Muscle layer of colon (tissue), 2 donors: ENCODE results near the gene ANKS1B.
"Not testable (repeated sequence)": the region's sequence is repeated elsewhere in the genome, so short reads cannot be mapped to it uniquely, and the experiment has no call there.

Experiments
- H3K27ac ChIP-seq: one replicate; pipeline ENCODE4 v1.7.0; 2013; ENCODE audit warnings: low read depth, mild to moderate bottlenecking, low read length, moderate library complexity
- H3K27me3 ChIP-seq, 2 donors: one replicate each; pipeline ENCODE4 v1.7.0; 2013; ENCODE audit warnings: low read length in 2 of 2, mild to moderate bottlenecking in 2 of 2; ENCODE audit not compliant: insufficient read depth in 2 of 2, control insufficient read depth in 1 of 2
- H3K36me3 ChIP-seq: one replicate; pipeline ENCODE4 v1.7.0; 2013; ENCODE audit warnings: mild to moderate bottlenecking, low read length; ENCODE audit not compliant: insufficient read depth
- H3K4me1 ChIP-seq: one replicate; pipeline ENCODE4 v1.7.0; 2013; ENCODE audit warnings: mild to moderate bottlenecking, low read length; ENCODE audit not compliant: insufficient read depth
- H3K4me3 ChIP-seq, 2 donors: one replicate each; pipeline ENCODE4 v1.7.0; 2013; ENCODE audit warnings: low read length in 2 of 2, low read depth in 1 of 2, mild to moderate bottlenecking in 1 of 2, moderate library complexity in 1 of 2
- H3K9ac ChIP-seq: one replicate; pipeline ENCODE4 v1.7.0; 2013; ENCODE audit warnings: low read length
- H3K9me3 ChIP-seq: one replicate; pipeline ENCODE4 v1.7.0; 2013; ENCODE audit warnings: mild to moderate bottlenecking, low read length
- donor health status: abdominal sarcoma.
- donor health status: Adenocarcinoma of cecum.

ANKS1B gene

DNA sequence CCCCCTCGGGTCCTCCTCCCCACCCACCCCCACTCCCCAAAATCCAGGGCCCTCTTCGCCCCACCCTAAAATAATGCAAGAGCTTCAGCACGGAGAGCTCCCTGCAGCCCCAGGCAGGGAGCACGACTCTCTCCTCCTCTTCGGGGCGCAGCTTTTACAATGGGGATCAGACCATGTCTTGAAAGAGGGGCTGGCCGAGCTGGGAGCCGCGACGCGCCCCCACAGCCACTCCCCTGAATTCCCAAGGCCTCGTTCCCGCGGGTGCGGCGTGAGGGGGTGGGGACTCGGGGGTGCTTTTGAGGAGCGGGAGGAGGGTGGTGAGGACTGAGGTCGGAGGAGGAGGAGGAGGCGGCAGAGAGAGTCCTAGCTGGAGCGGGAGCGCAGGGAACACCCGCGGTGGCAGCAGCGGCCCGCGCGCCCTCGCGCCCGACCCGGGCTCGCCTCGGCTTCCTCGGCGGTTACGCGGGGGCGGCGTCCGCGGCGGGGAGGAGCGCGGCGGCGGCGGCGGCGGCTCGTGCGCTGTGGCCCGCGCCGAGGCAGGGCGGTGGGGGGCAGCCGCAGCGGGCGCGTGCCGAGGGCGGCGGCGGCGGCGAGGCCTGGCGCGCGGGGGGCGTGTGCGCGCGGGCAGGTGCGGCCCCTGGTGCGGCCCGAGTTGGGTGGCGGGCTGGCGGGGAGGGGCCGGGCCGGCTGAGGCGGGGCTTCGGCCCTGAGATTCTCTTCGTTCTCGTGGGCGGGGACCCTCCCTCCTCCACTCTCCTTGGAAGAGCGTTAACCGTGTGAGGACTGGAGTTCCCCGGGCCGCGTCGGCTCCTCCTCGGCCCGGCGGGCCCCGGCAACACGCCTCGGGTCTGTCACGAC lies at the start of gene ANKS1B:
ANKS1B (minus strand) TSS at position 666 of the 858 bp plus-strand sequence. CDS start 699 bp downstream, outside the sequence.
- peaks cover 9% of the 10 kb centered on the region for H3K4me1 ChIP-seq
- H3K36me3 ChIP-seq, result no peaks in the 10 kb centered on the region
- no peaks in the 10 kb centered on the region for H3K27me3 ChIP-seq
- peak within 1 kb of the TSS; percentile 49 for H3K9ac ChIP-seq
- peak within 1 kb of the TSS; percentile 58 for H3K27ac ChIP-seq
- H3K4me3 ChIP-seq, result peak within 1 kb of the TSS; percentile 77 to 99
- no peaks in the 10 kb centered on the region for H3K9me3 ChIP-seq

GRCh38 chr12:100031836-100032235 lies 47.1 kb upstream of the ANKS1B start:
- no peaks in the 10 kb centered on the region for H3K27me3 ChIP-seq
- no peak overlapping the region for H3K27ac ChIP-seq
- no peak overlapping the region for H3K4me3 ChIP-seq
- no peaks in the 10 kb centered on the region for H3K36me3 ChIP-seq
- no peaks in the 10 kb centered on the region for H3K9me3 ChIP-seq
- no peaks in the 10 kb centered on the region for H3K4me1 ChIP-seq
- no peak overlapping the region for H3K9ac ChIP-seq

DNA sequence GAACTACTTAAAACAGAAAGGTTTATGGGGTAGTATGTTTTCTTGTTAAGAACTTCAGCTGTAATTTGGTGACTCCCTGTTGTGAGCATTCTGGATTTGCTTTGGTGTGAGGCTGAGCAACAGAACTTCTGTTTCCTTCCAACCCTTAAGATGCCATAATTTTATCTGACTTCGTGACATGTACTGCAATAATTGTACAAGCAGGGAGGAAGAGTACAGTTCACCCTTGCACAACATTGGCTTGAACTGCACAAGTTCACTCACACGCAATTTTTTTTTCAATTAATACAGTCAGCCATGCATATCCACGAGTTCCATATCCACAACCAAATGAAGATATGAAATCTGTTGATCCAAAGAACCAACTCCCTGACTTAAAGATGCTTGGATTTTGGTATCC lies 42.9 kb upstream of the ANKS1B start:
- Histone ChIP-seq H3K36me3 (no peaks in the 10 kb centered on the region), H3K4me1 (no peaks in the 10 kb centered on the region), H3K4me3 (no peak overlapping the region), H3K27ac (no peak overlapping the region), H3K9me3 (no peaks in the 10 kb centered on the region), H3K27me3 (no peaks in the 10 kb centered on the region), H3K9ac (no peak overlapping the region)

DNA sequence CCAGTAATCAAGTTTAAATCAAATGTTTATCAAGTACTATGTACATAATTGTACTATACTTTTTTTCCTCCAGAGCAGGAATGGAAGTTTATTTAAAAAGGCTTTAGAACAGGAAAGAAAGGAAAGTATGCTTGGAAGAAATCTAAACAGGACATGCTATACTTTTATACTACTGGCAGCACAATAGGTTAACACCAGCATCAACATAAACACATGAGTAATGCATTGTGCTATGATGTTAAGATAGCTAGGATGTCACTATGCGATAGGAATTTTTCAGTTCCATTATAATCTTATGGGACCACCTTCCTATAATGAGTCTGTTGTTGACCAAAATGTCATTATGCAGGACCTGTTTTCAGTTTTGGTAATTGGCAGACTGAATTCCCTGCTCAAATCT lies 41.5 kb upstream of the ANKS1B start:
- H3K9me3 ChIP-seq, result no peaks in the 10 kb centered on the region
- H3K4me1 ChIP-seq, result no peaks in the 10 kb centered on the region
- no peaks in the 10 kb centered on the region for H3K27me3 ChIP-seq
- H3K36me3 ChIP-seq, result no peaks in the 10 kb centered on the region
- H3K9ac ChIP-seq, result no peak overlapping the region
- no peak overlapping the region for H3K4me3 ChIP-seq
- no peak overlapping the region for H3K27ac ChIP-seq

- Histone ChIP-seq H3K36me3 (no peaks in the 10 kb centered on the region), H3K4me3 (no peak overlapping the region), H3K27ac (no peak overlapping the region), H3K4me1 (no peaks in the 10 kb centered on the region), H3K9ac (no peak overlapping the region), H3K9me3 (no peaks in the 10 kb centered on the region), H3K27me3 (no peaks in the 10 kb centered on the region)
Measured at GRCh38 chr12:100024974-100025555, 40.3 kb upstream of the ANKS1B start.

DNA sequence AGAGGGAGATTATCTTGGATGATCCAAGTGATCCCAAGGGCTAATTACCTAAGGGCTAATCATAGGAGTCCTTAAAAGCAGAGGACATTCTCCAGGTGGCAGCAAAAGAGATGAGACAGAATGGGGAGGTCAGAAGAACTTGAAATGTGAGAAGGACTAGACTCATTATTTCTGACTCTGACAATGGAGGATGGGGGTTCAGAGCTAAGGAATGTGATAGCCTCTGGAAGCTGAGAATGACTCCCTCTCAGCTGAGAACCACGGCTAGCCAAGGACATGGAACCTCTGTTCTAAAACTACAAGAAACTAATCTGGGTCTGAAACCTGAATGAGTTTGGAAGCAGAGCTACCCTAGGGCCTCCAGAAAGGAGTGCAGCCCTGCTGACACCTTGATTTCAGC lies 35.6 kb upstream of the ANKS1B start:
- Histone ChIP-seq H3K4me1 (no peaks in the 10 kb centered on the region), H3K9me3 (no peaks in the 10 kb centered on the region), H3K27me3 (no peaks in the 10 kb centered on the region), H3K4me3 (no peak overlapping the region), H3K9ac (no peak overlapping the region), H3K36me3 (no peaks in the 10 kb centered on the region), H3K27ac (no peak overlapping the region)

DNA sequence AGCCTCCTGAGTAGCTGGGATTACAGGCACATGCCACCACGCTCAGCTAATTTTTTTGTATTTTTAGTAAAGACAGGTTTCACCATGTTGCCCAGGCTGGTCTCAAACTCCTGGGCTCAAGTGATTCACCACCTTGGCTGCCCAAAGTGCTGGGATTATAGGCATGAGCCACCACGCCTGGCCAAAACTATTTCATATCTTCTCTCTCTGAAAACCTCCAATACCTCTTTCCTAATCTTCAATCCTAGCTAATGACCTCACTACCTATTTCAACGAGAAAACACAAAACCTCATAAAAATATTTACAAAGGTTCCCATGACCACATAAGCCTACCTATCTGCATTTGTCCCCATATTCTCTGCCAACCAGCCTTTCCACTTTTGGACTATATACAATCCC lies 32.3 kb upstream of the ANKS1B start:
- Histone ChIP-seq H3K9ac (no peak overlapping the region), H3K27me3 (no peaks in the 10 kb centered on the region), H3K4me1 (no peaks in the 10 kb centered on the region), H3K4me3 (no peak overlapping the region), H3K9me3 (no peaks in the 10 kb centered on the region), H3K36me3 (no peaks in the 10 kb centered on the region), H3K27ac (no peak overlapping the region)

DNA sequence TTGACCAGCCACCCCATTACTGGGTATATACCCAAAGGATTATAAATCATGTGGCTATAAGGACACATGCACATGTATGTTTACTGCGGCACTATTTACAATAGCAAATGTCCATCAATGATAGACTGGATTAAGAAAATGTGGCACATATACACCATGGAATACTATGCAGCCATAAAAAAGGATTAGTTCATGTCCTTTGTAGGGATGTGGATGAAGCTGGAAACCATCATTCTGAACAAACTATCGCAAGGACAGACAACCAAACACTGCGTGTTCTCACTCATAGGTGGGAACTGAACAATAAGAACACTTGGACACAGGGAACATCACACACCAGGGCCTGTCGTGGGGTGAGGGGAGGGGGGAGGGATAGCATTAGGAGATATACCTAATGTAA lies 31.6 kb upstream of the ANKS1B start:
- H3K27ac ChIP-seq, H3K9me3 ChIP-seq, H3K4me3 ChIP-seq, H3K27me3 ChIP-seq, H3K4me1 ChIP-seq, H3K36me3 ChIP-seq, H3K9ac ChIP-seq: not testable (repeated sequence)

DNA sequence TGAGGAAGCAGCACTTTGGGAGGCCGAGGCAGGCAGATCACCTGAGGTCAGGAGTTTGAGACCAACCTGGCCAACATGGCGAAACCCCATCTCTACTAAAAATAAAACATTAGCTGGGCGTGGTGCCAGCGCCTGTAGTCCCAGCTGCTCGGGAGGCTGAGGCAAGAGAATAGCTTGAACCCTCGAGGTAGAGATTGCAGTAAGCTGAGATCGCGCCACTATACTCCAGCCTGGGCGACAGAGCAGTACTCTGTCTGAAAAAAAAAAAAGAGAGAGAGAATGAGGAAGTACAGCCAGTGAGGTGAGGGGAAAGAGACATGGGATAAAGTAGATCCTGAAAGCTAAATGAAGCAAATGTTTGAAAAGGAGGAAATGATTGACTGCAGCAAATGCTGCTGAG lies 21.1 kb upstream of the ANKS1B start:
- not testable (repeated sequence) for H3K4me3 ChIP-seq, H3K36me3 ChIP-seq, H3K9me3 ChIP-seq, H3K9ac ChIP-seq, H3K4me1 ChIP-seq, H3K27me3 ChIP-seq, H3K27ac ChIP-seq

DNA sequence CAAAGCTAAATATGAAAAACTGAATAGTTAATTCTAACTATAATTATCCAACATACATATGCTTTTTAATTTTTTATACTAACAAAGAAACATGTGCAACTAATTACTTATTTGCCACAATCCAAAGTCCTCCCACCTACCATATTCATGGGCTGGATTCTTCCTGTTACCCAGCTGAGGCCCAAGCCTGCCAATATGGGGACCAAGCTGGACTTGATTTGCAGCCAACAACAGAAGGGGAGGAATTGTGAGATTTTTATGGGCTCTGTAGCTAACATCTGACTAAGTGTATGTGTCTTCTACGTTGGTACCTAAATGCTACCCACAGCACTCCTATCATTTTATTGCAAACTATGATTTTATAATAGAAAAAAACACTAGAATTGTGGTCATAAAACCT lies 13.1 kb upstream of the ANKS1B start:
- Histone ChIP-seq H3K9ac (no peak overlapping the region), H3K9me3 (no peaks in the 10 kb centered on the region), H3K36me3 (no peaks in the 10 kb centered on the region), H3K4me3 (no peak overlapping the region), H3K27me3 (no peaks in the 10 kb centered on the region), H3K27ac (no peak overlapping the region), H3K4me1 (no peaks in the 10 kb centered on the region)

GRCh38 chr12:99996095-99996494 lies 11.4 kb upstream of the ANKS1B start:
- H3K4me1 ChIP-seq, result no peaks in the 10 kb centered on the region
- no peak overlapping the region for H3K4me3 ChIP-seq
- H3K27ac ChIP-seq, result no peak overlapping the region
- H3K27me3 ChIP-seq, result no peaks in the 10 kb centered on the region
- no peaks in the 10 kb centered on the region for H3K9me3 ChIP-seq
- H3K36me3 ChIP-seq, result no peaks in the 10 kb centered on the region
- no peak overlapping the region for H3K9ac ChIP-seq

- Histone ChIP-seq H3K4me3 (peak overlapping the region; percentile 43 to 74), H3K27me3 (no peaks in the 10 kb centered on the region), H3K9ac (no peak overlapping the region), H3K36me3 (no peaks in the 10 kb centered on the region), H3K4me1 (peaks cover 6% of the 10 kb centered on the region), H3K27ac (no peak overlapping the region), H3K9me3 (no peaks in the 10 kb centered on the region)
Measured at GRCh38 chr12:99985631-99986030, 895 bp upstream of the ANKS1B start.
